Measurements from ENCODE around the gene MAGI1.

- no peak for TF ChIP-seq CTCF (IDR thresholded peaks at IDR 0.05)
- TF ChIP-seq POLR2A (IDR thresholded peaks at IDR 0.05): no peak
Measured at GRCh38 chr3:65883613-65884012, 155.1 kb downstream of the MAGI1 start.

Measured in uterus (tissue), 2 donors.